EH (cell line): ENCODE measurements around the gene CABLES2.
A peak's percentile ranks its signal among the peaks of the same experiment; 100 is the strongest.
"Not testable (repeated sequence)": the region's sequence is repeated elsewhere in the genome, so short reads cannot be mapped to it uniquely, and the experiment has no call there.

ENCODE experiments used
- DNase-seq: peaks from one replicate; pipeline ENCODE4 v3.0.0-alpha.2; 2015; ENCODE audit warnings: low read depth

CABLES2 gene

GRCh38 chr20:62436692-62437091, 29.6 kb upstream of the CABLES2 start:
- DNase-seq = no peak

DNA sequence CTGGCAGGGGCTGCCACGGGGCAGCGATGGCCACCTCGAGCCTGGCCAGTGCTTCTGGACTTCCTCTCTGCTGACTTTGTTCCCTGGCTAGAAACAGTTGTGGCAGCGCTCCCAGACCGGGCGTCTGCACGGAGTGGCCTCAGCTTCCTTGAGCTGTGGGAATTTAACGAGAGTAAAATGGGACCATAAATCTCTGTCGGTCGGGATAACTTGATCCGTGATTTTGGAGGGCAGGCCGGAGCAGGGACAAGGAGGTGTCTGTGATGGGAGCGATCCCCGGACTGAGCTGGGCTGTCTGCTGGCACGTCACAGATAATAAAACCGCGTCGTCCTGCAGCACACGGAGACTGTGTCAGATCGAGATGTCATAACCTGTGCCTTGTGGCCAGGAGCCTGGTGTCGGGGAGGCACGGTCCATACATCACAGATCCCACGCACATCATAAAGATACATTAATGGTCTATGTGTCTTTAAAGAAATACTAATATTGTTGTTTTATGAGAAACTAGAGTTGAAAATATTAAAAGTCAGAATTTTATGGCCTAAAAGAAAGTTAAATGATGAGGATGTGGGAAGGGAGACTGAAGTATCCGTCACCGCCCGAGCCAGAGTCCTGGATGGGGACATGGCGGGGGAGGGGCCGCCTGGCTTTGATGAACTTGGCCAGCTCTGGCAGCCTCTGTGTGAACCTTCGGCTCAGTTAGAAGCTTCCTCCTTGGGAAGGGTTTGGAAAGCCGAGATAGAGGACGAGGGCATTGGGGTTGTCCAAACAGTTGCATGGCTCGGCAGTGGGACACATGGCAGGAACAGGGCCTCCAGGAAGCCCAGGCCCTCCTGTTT, 26.8 kb upstream of the CABLES2 start:
- peak; percentile 14 for DNase-seq

GRCh38 chr20:62430866-62431447, 23.9 kb upstream of the CABLES2 start:
- DNase-seq = no peak

GRCh38 chr20:62430311-62430853, 23.3 kb upstream of the CABLES2 start:
- DNase-seq = no peak

- no peak for DNase-seq
These were observed 22.6 kb upstream of the CABLES2 start for GRCh38 chr20:62429455-62430310.

DNA sequence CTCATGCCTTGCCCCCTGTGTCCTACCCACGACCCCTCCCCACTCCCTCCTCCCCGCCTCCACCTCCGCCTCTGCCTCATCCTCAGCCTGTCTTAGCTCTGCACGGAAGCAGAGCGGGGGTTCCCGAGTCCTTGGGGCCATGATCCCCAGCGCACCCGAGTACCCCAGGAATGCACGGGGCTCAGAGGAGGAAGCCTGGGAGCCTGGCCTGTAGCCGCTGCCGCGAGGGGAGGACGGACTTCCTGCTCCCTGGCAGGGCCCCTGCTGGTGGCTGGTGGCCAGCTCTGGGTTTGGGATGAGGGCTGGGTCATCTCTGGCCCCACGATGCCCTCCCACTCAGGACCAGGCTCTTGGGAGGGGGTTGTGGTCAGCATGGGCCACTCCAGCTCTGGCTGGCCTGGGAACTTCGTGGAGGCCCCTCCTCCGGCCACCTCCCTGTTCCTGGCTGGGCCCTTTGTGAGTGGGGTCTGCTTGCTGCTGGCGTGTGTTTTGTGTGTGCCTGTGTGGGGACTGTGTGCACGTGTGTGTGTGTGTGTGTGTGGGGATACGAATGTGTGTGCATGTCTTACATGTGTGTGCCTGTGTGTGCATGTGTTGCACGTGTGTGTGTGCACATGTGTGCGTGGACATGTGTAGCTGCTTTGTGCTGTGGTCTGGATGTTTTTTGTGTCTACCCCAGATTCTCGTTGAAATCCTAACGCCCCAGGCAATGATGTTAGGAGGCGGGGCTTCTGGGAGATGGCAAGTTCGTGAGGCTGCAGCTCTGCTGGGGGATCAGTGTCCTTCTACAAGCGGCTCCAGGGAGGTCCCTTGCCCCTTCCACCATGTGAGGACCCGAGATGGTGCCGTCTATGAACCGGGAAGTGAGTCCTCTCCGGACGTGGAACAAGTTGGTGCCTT, 21.6 kb upstream of the CABLES2 start:
- peak; percentile 10 for DNase-seq

- DNase-seq = no peak
These were observed 20.9 kb upstream of the CABLES2 start for GRCh38 chr20:62428002-62428372.

GRCh38 chr20:62427172-62428001, 20.3 kb upstream of the CABLES2 start, which contains the start of gene RBBP8NL:
RBBP8NL (minus strand) TSS chr20:62427539; CDS start chr20:62419647, 7,892 bp downstream.
- DNase-seq = no peak

- DNase-seq = no peak
These were observed 19.6 kb upstream of the CABLES2 start for GRCh38 chr20:62426699-62427131.

GRCh38 chr20:62426059-62426348, 18.9 kb upstream of the CABLES2 start:
- not testable (repeated sequence) for DNase-seq

GRCh38 chr20:62425281-62426058, 18.4 kb upstream of the CABLES2 start:
- no peak for DNase-seq

GRCh38 chr20:62424249-62425107, 17.4 kb upstream of the CABLES2 start:
- no peak for DNase-seq

GRCh38 chr20:62423326-62423706, 16.2 kb upstream of the CABLES2 start:
- no peak for DNase-seq

DNA sequence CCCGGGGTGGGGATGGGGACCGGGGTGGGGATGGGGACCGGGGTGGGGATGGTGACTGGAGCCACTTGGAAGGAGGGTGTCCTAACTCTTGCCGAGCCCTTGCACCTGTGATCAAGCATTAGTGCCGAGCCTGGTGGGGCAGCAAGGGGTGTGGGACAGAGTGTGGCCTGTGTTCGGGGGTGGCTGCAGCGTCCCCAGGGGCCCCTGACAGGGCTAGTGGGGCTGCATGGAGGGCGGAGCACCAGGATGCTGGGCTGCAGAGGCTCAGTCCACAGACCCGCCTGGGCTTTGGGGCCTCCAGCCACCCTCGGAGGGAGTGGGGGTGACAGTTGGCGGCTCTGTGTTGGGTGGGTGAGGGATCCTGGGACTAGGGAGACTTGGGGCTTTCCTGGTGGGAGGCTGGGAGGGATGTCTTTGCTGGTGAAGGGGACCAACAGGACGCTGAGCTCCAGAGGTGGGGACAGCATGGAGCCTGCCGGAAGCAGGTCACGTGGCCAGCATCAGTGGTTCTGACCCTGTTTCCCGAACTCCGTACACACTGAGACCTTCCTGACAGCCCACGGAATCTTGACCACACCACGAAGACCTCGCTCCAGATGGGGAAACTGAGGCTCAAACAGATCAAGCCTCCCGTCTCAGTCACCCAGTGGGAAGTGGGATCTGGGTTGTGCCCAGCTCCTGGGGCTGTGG, 15.7 kb upstream of the CABLES2 start:
- DNase-seq = no peak

GRCh38 chr20:62421716-62421990, 14.6 kb upstream of the CABLES2 start:
- DNase-seq = no peak

DNA sequence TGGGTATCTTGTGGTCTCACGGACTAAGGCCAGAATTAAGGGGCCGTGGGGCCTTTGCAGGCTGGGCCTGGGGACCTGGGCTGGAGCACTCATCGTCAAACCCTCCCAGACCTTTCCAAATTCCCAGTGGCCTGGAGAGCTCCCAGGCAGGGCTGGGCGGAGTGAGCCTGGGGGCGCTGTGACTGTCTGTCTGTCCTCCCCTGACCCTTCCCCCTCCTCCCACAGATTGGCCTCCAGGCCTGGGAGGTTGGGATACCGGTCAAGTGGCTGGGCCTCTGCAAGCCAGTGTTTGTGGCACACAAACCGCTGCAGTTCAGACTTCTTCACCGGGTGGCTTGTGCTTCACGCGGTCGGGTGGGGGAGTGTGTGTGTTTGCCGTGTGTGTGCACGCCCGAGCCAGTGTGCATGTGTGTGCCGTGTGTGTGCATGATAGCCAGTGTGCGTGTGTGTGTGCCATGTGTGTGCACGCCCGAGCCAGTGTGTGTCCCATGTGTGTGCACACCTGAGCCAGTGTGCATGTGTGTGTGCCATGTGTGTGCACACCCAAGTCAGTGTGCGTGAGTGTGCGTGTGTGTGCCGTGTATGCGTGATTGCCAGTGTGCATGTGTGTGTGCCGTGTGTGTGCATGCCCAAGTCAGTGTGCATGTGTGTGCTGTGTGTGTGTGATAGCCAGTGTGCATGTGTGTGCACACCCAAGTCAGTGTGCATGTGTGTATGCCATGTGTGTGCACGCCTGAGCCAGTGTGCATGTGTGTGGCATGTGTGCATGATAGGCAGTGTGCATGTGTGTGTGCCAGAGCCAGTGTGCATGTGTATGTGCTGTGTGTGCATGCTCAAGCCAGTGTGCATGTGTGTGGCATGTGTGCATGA, 14.0 kb upstream of the CABLES2 start:
- no peak for DNase-seq

DNA sequence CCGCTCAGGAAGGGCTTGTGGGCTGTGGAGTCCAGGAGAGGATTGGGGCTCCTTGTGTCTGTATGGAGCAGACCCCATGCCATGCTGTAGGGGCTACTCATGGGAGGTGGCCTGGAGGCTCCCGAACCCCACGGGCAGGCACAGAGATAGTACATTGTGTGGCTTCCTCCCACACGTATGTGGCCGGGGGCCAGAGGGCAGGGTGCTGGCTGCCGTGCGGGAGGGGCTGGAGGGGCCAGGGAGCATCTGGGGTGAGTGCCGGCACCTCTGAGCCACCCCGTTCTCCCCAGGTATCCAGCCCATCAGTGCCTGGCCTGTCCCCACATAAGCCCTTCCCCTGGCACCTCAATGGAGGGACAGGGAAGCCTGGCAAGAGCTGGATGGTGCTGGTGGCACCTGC, 12.7 kb upstream of the CABLES2 start:
- no peak for DNase-seq
